ENCODE measurements around the gene ZNF512.
"Not testable (repeated sequence)": the region's sequence is repeated elsewhere in the genome, so short reads cannot be mapped to it uniquely, and the experiment has no call there.

DNA sequence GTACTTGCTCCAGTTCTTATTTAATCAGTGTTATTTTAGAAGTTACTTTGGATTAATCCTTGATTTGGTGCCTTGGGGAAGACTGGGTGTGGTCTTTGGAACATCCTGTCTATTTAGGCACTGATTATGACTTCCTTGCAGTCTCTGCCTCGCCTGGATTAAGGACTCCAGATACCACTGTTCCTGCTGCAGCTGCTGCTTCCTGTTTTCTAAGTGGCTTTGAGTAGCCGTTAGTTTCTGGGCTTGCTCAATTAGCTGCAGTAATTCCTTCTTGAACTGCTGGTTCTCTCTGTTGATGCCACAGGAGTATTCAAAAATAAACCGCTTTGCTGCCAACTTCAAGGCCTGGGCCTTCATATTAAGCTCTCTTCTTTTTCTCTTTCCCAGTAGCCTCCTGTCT lies 44.1 kb downstream of the ZNF512 start:
- TF ChIP-seq, protein P1, sequence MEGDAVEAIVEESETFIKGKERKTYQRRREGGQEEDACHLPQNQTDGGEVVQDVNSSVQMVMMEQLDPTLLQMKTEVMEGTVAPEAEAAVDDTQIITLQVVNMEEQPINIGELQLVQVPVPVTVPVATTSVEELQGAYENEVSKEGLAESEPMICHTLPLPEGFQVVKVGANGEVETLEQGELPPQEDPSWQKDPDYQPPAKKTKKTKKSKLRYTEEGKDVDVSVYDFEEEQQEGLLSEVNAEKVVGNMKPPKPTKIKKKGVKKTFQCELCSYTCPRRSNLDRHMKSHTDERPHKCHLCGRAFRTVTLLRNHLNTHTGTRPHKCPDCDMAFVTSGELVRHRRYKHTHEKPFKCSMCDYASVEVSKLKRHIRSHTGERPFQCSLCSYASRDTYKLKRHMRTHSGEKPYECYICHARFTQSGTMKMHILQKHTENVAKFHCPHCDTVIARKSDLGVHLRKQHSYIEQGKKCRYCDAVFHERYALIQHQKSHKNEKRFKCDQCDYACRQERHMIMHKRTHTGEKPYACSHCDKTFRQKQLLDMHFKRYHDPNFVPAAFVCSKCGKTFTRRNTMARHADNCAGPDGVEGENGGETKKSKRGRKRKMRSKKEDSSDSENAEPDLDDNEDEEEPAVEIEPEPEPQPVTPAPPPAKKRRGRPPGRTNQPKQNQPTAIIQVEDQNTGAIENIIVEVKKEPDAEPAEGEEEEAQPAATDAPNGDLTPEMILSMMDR (IDR thresholded peaks at IDR 0.05): not testable (repeated sequence)
- not testable (repeated sequence) for TF ChIP-seq EP300, POLR2AphosphoS5 (IDR thresholded peaks at IDR 0.05)

Data from upper lobe of left lung (tissue), 4 donors.